HCT116 (cell line): ENCODE results near the gene KIAA1671. TPM values are rescaled to one million over a fixed set of nuclear protein-coding genes. Genes with fewer than 3 reads are reported as not detected.
A peak's percentile ranks its signal among the peaks of the same experiment; 100 is the strongest.

Experiments
- ATAC-seq: fragments of 200-7000 bp; cut with Tn5 transposase; 2 replicates; pipeline ENCODE4 v1.9.1; 2020; ENCODE audit warnings: mild to moderate bottlenecking, moderate library complexity
- BruUV-seq: library from RNA; stranded (reverse); fragments of 400-500 nt; replicated peaks from 2 replicates; lab custom pipeline; 2021; lab: Mats Ljungman, UMichigan
- CTCF ChIA-PET: fragments of 300-600 bp; sonication (Branson Sonifier 250); formaldehyde crosslinking; loops from one replicate; lab custom pipeline; 2021; ENCODE audit warnings: antibody characterized with exemption; lab: Charles Lee
- POLR2A ChIA-PET: fragments of 300-600, 350-600 bp; sonication (Branson Sonifier 250); formaldehyde crosslinking; loops from one replicate; lab custom pipeline; 2021; ENCODE audit warnings: antibody characterized with exemption; lab: Charles Lee
- RAD21 ChIA-PET, 2 experiments: fragments of 300-600 bp; sonication (Branson Sonifier 250); formaldehyde crosslinking; loops; one replicate each; lab custom pipeline; 2023; ENCODE audit warnings: low total read pairs in 2 of 2; ENCODE audit not compliant: uncharacterized antibody in 2 of 2, unreplicated experiment in 2 of 2, low non-redundant PET in 1 of 2; lab: Charles Lee
- DNase-seq: peaks from one replicate; pipeline ENCODE4 v3.0.0-alpha.2; 2010; ENCODE audit warnings: low read depth, low spot score
- H2AFZ ChIP-seq: fragments of 200-600 bp; shearing (Covaris generic), sonication (generic); 2 replicates; pipeline ENCODE4 v1.6.1; 2017; ENCODE audit warnings: low read depth, mixed run types, mixed read lengths, antibody characterized with exemption, low read length; ENCODE audit not compliant: poor library complexity, severe bottlenecking
- H3K27ac ChIP-seq: 2 replicates; pipeline ENCODE4 v1.5.1; 2012; ENCODE audit warnings: low read depth, low read length
- H3K27me3 ChIP-seq: fragments of 200-600 bp; sonication (generic); 2 replicates; pipeline ENCODE4 v1.6.1; 2016; ENCODE audit warnings: mixed run types, low read length, mixed read lengths; ENCODE audit not compliant: insufficient read depth
- H3K36me3 ChIP-seq, 2 experiments: fragments of 200-500 bp in 1 of 2; fragments of 200-600 bp in 1 of 2; sonication (Bioruptor generic) in 1 of 2; sonication (generic) in 1 of 2; 2 replicates each; pipeline versions ENCODE4 v1.5.1 to v1.6.1; 2014 to 2016; ENCODE audit warnings: low read length in 2 of 2, inconsistent platforms in 1 of 2, mixed read lengths in 1 of 2, mixed run types in 1 of 2; ENCODE audit not compliant: insufficient read depth in 2 of 2, control insufficient read depth in 1 of 2
- H3K4me1 ChIP-seq, 2 experiments: fragments of 200-600 bp in 1 of 2; sonication (generic) in 1 of 2; 2 replicates each; pipeline versions ENCODE4 v1.5.1 to v1.6.1; 2012 to 2017; ENCODE audit warnings: low read length in 2 of 2, inconsistent platforms in 1 of 2, mild to moderate bottlenecking in 1 of 2, mixed read lengths in 1 of 2, mixed run types in 1 of 2, moderate library complexity in 1 of 2; ENCODE audit not compliant: insufficient read depth in 2 of 2, control insufficient read depth in 1 of 2
- H3K4me2 ChIP-seq: fragments of 200-600 bp; sonication (generic); 2 replicates; pipeline ENCODE4 v1.6.1; 2017; ENCODE audit warnings: mixed run types, low read length, mixed read lengths
- H3K4me3 ChIP-seq, 2 experiments: fragments of 200-600 bp in 1 of 2; sonication (generic) in 1 of 2; replicated peaks in 1 of 2; 2 replicates each; pipeline ENCODE4 v1.5.1; 2011 to 2016; ENCODE audit warnings: low read length in 2 of 2, control low read depth in 1 of 2, low read depth in 1 of 2, mild to moderate bottlenecking in 1 of 2, mixed read lengths in 1 of 2, mixed run types in 1 of 2
- H3K79me2 ChIP-seq: fragments of 200-600 bp; sonication (generic); 2 replicates; pipeline ENCODE4 v1.6.1; 2017; ENCODE audit warnings: mild to moderate bottlenecking, mixed run types, low read length, moderate library complexity, mixed read lengths; ENCODE audit not compliant: insufficient read depth
- H3K9ac ChIP-seq: fragments of 200-600 bp; sonication (generic); 2 replicates; pipeline ENCODE4 v1.6.1; 2016; ENCODE audit warnings: low read length, mixed read lengths
- H3K9me2 ChIP-seq: fragments of 200-600 bp; sonication (generic), shearing (Covaris generic); 2 replicates; pipeline ENCODE4 v1.6.1; 2017; ENCODE audit warnings: mixed run types, mild to moderate bottlenecking, moderate library complexity; ENCODE audit not compliant: insufficient read depth
- H3K9me3 ChIP-seq, 2 experiments: fragments of 200-500 bp in 1 of 2; fragments of 200-600 bp in 1 of 2; sonication (Bioruptor generic) in 1 of 2; sonication (generic) in 1 of 2; 2 replicates each; pipeline ENCODE4 v1.6.1; 2014 to 2017; ENCODE audit warnings: low read length in 2 of 2, mixed read lengths in 2 of 2, inconsistent platforms in 1 of 2, low read depth in 1 of 2, mild to moderate bottlenecking in 1 of 2, mixed run types in 1 of 2, moderate library complexity in 1 of 2; ENCODE audit not compliant: control insufficient read depth in 1 of 2, insufficient read depth in 1 of 2
- H4K20me1 ChIP-seq: fragments of 200-600 bp; sonication (generic), shearing (Covaris generic); 2 replicates; pipeline ENCODE4 v1.6.1; 2017; ENCODE audit warnings: mixed run types, mild to moderate bottlenecking, moderate library complexity; ENCODE audit not compliant: insufficient read depth
- CBX3 ChIP-seq: IDR thresholded peaks from 2 replicates; pipeline ENCODE4 v1.6.1; 2012; ENCODE audit warnings: low read depth
- FOSL1 ChIP-seq: IDR thresholded peaks from 2 replicates; pipeline ENCODE4 v1.6.1; 2012; ENCODE audit warnings: low read depth
- POLR2A ChIP-seq: IDR thresholded peaks from 2 replicates; pipeline ENCODE4 v1.7.0; 2011; ENCODE audit warnings: borderline replicate concordance; ENCODE audit not compliant: insufficient read depth, insufficient read length; ENCODE audit errors: extremely low read depth
- RAD21 ChIP-seq: IDR thresholded peaks from 2 replicates; pipeline ENCODE4 v1.6.1; 2012; ENCODE audit warnings: low read depth, mild to moderate bottlenecking
- ZNF274 ChIP-seq: fragments of 200-500 bp; sonication (Bioruptor generic); IDR thresholded peaks from 2 replicates; pipeline ENCODE4 v1.6.1; 2014; ENCODE audit warnings: mild to moderate bottlenecking, low read depth, low read length, inconsistent platforms
- intact Hi-C: fragments of 100-400 bp; cut with micrococcal nuclease; formaldehyde crosslinking; loops from 2 replicates; pipeline ENCODE4 v1.10.0; 2022
- total RNA-seq: library from RNA; stranded (reverse); gene quantifications from one replicate; pipeline ENCODE4 v1.2.1, GENCODE V29; 2021; ENCODE audit not compliant: unreplicated experiment
- TF ChIP-seq, protein P1 (sequence below), 3 experiments: fragments of 200-600 bp in 1 of 3; sonication (generic) in 1 of 3; IDR thresholded peaks in 2 of 3; conservative IDR thresholded peaks in 1 of 3; 2 replicates each; pipeline ENCODE4 v1.5.1; 2012 to 2017; ENCODE audit warnings: low read depth in 2 of 3, low read length in 2 of 3, antibody characterized with exemption in 1 of 3, borderline replicate concordance in 1 of 3, control low read depth in 1 of 3, mild to moderate bottlenecking in 1 of 3, mixed read lengths in 1 of 3, mixed run types in 1 of 3, moderate library complexity in 1 of 3; ENCODE audit not compliant: insufficient read depth in 1 of 3
- TF ChIP-seq, protein P2 (sequence below): IDR thresholded peaks from 2 replicates; pipeline ENCODE4 v1.6.1; 2012

The KIAA1671 gene
- total RNA-seq, 1 experiment from 2014 or later, result 36.8 TPM

DNA sequence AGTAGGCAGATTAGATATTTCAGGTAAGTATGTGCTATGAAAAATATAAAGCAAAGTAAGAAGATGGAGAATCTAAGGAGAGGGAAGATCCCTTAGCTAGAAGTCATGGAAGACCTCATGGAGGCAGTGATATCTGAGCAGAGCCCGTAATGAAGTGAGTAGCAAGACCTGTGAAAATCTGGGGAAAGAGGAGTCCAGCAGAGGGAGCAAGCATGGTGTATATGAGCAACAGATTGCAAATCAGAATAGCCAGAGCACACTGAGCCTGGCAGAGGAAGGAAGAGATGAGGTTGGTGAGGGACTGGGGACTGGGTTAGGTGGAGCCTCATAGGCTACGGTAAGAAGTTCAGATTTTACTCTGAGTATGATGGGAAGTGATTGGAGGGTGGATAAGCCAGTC lies 15.4 kb upstream of the KIAA1671 start:
- Histone ChIP-seq H3K27ac (no peak overlapping the region), H3K9me2 (no peaks in the 10 kb centered on the region), H3K9me3 (no peaks in the 10 kb centered on the region), H3K9ac (no peak overlapping the region), H3K4me3 (no peak overlapping the region), H3K36me3 (no peaks in the 10 kb centered on the region), H3K79me2 (no peaks in the 10 kb centered on the region), H4K20me1 (no peaks in the 10 kb centered on the region), H3K4me2 (no peak overlapping the region), H3K27me3 (0 out of 2 replicates have a peak, but pooled peaks cover under 1% of the 10 kb centered on the region), H3K4me1 (no peaks in the 10 kb centered on the region; a peak in 1 of 4 replicates), H2AFZ (no peak overlapping the region)
- POLR2A ChIA-PET, result interaction anchor here (0.8 kb wide), 1 partner anchor 1229 kb away, joined by 4 read pairs; no protein-coding TSS in a partner anchor
- intact Hi-C loops, result loop anchor here (1.0 to 5.0 kb wide), 2 partner anchors 120 to 170 kb away; no protein-coding TSS in a partner anchor
- CTCF ChIA-PET, result interaction anchor here (1.1 to 3.3 kb wide), 5 partner anchors 10 to 167 kb away, joined by 3 to 44 read pairs (median 11); no protein-coding TSS in a partner anchor
- RAD21 ChIA-PET, result interaction anchor here (1.2 to 1.6 kb wide), 2 partner anchors 11 to 112 kb away, joined by 3 read pairs; no protein-coding TSS in a partner anchor
- no peak for DNase-seq
- peak; percentile 81 for ATAC-seq
- BruUV-seq, result no TSS peak
- TF ChIP-seq FOSL1, result no peak
- TF ChIP-seq ZNF274, result no peak
- TF ChIP-seq, protein P1, sequence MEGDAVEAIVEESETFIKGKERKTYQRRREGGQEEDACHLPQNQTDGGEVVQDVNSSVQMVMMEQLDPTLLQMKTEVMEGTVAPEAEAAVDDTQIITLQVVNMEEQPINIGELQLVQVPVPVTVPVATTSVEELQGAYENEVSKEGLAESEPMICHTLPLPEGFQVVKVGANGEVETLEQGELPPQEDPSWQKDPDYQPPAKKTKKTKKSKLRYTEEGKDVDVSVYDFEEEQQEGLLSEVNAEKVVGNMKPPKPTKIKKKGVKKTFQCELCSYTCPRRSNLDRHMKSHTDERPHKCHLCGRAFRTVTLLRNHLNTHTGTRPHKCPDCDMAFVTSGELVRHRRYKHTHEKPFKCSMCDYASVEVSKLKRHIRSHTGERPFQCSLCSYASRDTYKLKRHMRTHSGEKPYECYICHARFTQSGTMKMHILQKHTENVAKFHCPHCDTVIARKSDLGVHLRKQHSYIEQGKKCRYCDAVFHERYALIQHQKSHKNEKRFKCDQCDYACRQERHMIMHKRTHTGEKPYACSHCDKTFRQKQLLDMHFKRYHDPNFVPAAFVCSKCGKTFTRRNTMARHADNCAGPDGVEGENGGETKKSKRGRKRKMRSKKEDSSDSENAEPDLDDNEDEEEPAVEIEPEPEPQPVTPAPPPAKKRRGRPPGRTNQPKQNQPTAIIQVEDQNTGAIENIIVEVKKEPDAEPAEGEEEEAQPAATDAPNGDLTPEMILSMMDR (IDR thresholded peaks at IDR 0.05 in 2 of 3, conservative IDR thresholded peaks at IDR 0.05 in 1 of 3; ENCODE audit: borderline replicate concordance in 1 of 3, insufficient read depth in 1 of 3, low read depth in 2 of 3, low read length in 2 of 3), result peak; percentile 25 to 53 (median 52); a peak in 5 of 6 replicates
- TF ChIP-seq CBX3, result no peak
- no peak for TF ChIP-seq POLR2A
- TF ChIP-seq, protein P2, sequence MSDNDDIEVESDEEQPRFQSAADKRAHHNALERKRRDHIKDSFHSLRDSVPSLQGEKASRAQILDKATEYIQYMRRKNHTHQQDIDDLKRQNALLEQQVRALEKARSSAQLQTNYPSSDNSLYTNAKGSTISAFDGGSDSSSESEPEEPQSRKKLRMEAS, result no peak
- TF ChIP-seq RAD21, result peak; percentile 42
